Muscle of leg (tissue), 11 donors: ENCODE results near the gene METRNL. TPM values are rescaled to one million over a fixed set of nuclear protein-coding genes. Genes with fewer than 3 reads are reported as not detected.

Source experiments
- DNase-seq: peaks from one replicate; pipeline ENCODE4 v3.0.0; 2013
- H3K27ac ChIP-seq: one replicate; pipeline ENCODE4 v1.5.1; 2013; ENCODE audit warnings: mild to moderate bottlenecking, low read length, control low read depth
- H3K27me3 ChIP-seq: one replicate; pipeline ENCODE4 v1.6.1; 2013; ENCODE audit warnings: low read length; ENCODE audit not compliant: control insufficient read depth, insufficient read depth
- H3K36me3 ChIP-seq: one replicate; pipeline ENCODE4 v1.6.1; 2013; ENCODE audit warnings: low read length; ENCODE audit not compliant: control insufficient read depth, insufficient read depth
- H3K4me1 ChIP-seq: one replicate; pipeline ENCODE4 v1.6.1; 2013; ENCODE audit warnings: low read length; ENCODE audit not compliant: control insufficient read depth, insufficient read depth
- H3K4me3 ChIP-seq: one replicate; pipeline ENCODE4 v1.5.1; 2013; ENCODE audit warnings: low read length, control low read depth
- H3K9me3 ChIP-seq: replicated peaks from 2 replicates; pipeline ENCODE4 v1.6.1; 2013; ENCODE audit warnings: low read depth, low read length; ENCODE audit not compliant: control insufficient read depth
- WGBS: methylation state at CpG from one replicate; pipeline ENCODE4 v1.1.5; 2013; ENCODE audit warnings: missing lambda C conversion rate; ENCODE audit not compliant: insufficient coverage; 5-methylcytosine and 5-hydroxymethylcytosine counted together
- polyA plus RNA-seq, 8 donors: library from polyadenylated mRNA; unstranded; fragments of 120-200 nt; gene quantifications; one replicate each; pipeline versions ENCODE4 v1.2.1 to v1.2.3, GENCODE V29; 2013; ENCODE audit warnings: inconsistent platforms in 1 of 8, low replicate concordance in 1 of 8; ENCODE audit not compliant: insufficient read length in 8 of 8, insufficient read depth in 1 of 8
- total RNA-seq: library from RNA; stranded (reverse); fragments of 120-200 nt; gene quantifications from one replicate; pipeline ENCODE4 v1.2.4, GENCODE V29; 2013

The METRNL gene
- total and polyA plus RNA-seq, 9 donors, result 21.5 to 37.8 (median 30.2) TPM

DNA sequence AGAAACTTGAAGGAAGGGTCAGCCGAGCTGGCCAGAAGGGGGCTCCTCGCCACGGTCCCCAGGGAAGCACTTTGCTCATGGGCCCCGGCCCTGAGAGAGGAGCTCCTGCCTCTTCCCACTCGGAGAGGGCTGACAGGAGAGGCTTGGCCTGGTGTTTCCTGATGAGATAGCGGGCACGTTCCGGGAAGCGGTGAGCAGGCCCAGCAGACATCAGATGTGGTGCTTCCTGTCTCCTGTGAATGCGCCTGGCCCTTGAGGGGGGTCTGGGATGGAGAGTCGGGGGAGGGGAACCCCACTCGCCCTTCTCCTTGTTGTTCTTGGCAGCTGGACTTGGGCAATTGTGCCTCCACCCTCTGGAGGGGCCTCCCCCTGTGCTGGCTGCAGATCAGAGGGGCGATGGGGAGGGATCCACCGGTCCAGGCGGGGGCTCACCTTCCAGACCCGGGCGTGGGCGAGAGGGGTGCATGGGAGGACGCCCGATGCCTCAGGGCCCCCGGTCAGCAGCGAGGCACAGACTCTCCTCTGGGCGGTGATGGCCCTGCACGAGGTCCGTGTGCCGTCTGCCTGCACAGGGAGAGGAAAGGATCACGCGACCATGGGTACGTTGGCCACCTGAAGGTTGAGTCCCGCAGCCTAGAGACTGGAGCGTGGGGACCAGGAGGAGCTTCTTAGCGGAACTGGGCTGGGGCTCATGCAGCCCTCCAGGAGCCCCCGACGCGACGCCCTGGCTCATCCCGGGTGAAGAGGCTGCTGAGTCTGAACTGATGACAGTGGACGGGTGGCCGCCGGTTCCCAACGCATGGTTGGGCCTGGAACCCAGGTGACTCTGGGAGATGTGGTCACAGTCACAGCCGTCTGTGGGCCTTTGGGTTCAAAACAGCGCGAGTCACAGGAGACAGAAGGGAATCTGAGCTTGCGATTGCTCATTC, 25.4 kb downstream of the METRNL start:
- H3K4me1 ChIP-seq, result peaks cover 67% of the 10 kb centered on the region
- H3K36me3 ChIP-seq, result no peaks in the 10 kb centered on the region
- no peak overlapping the region for H3K27ac ChIP-seq
- peaks cover 5% of the 10 kb centered on the region for H3K9me3 ChIP-seq
- WGBS, result 79% methylated on average over 43 of the region's 45 CpGs
- peaks cover 10% of the 10 kb centered on the region for H3K27me3 ChIP-seq
- no peak overlapping the region for H3K4me3 ChIP-seq
- DNase-seq, result no peak

GRCh38 chr17:83105512-83105911, 26.1 kb downstream of the METRNL start:
- H3K27me3 ChIP-seq, result peaks cover 12% of the 10 kb centered on the region
- no peak overlapping the region for H3K4me3 ChIP-seq
- H3K27ac ChIP-seq, result no peak overlapping the region
- H3K4me1 ChIP-seq, result peaks cover 67% of the 10 kb centered on the region
- WGBS, result 54% methylated on average over 5 of the region's 10 CpGs
- H3K9me3 ChIP-seq, result peaks cover 5% of the 10 kb centered on the region
- H3K36me3 ChIP-seq, result no peaks in the 10 kb centered on the region
- DNase-seq, result no peak

- no peak overlapping the region for H3K4me3 ChIP-seq
- H3K4me1 ChIP-seq, result peaks cover 68% of the 10 kb centered on the region
- H3K9me3 ChIP-seq, result peaks cover 5% of the 10 kb centered on the region
- WGBS, result 53% methylated on average over 12 of the region's 22 CpGs
- no peaks in the 10 kb centered on the region for H3K36me3 ChIP-seq
- H3K27me3 ChIP-seq, result peaks cover 10% of the 10 kb centered on the region
- H3K27ac ChIP-seq, result no peak overlapping the region
- no peak for DNase-seq
Measured at GRCh38 chr17:83106056-83106588, 26.7 kb downstream of the METRNL start.

GRCh38 chr17:83106913-83107655, 27.7 kb downstream of the METRNL start:
- Histone ChIP-seq H3K9me3 (peaks cover 5% of the 10 kb centered on the region), H3K4me1 (peaks cover 66% of the 10 kb centered on the region), H3K27ac (no peak overlapping the region), H3K36me3 (no peaks in the 10 kb centered on the region), H3K27me3 (peaks cover 14% of the 10 kb centered on the region), H3K4me3 (no peak overlapping the region)
- WGBS, result 60% methylated on average over 17 of the region's 17 CpGs
- DNase-seq, result no peak

- Histone ChIP-seq H3K36me3 (no peaks in the 10 kb centered on the region), H3K27ac (no peak overlapping the region), H3K27me3 (peaks cover 14% of the 10 kb centered on the region), H3K9me3 (peaks cover 5% of the 10 kb centered on the region), H3K4me1 (peaks cover 64% of the 10 kb centered on the region), H3K4me3 (no peak overlapping the region)
- 39% methylated on average over 11 of the region's 14 CpGs for WGBS
- no peak for DNase-seq
Measured at GRCh38 chr17:83107656-83108048, 28.2 kb downstream of the METRNL start.

- peaks cover 5% of the 10 kb centered on the region for H3K9me3 ChIP-seq
- peaks cover 60% of the 10 kb centered on the region for H3K4me1 ChIP-seq
- no peaks in the 10 kb centered on the region for H3K36me3 ChIP-seq
- 95% methylated on average over 25 of the region's 25 CpGs for WGBS
- no peak overlapping the region for H3K27ac ChIP-seq
- DNase-seq, result no peak
- peaks cover 14% of the 10 kb centered on the region for H3K27me3 ChIP-seq
- no peak overlapping the region for H3K4me3 ChIP-seq
Measured at GRCh38 chr17:83108709-83109108, 29.3 kb downstream of the METRNL start.

GRCh38 chr17:83109386-83109785, 30.0 kb downstream of the METRNL start:
- no peaks in the 10 kb centered on the region for H3K36me3 ChIP-seq
- no peak for DNase-seq
- 69% methylated on average over 11 of the region's 11 CpGs for WGBS
- H3K4me1 ChIP-seq, result peaks cover 54% of the 10 kb centered on the region
- H3K27me3 ChIP-seq, result peaks cover 14% of the 10 kb centered on the region
- H3K9me3 ChIP-seq, result peaks cover 5% of the 10 kb centered on the region
- H3K4me3 ChIP-seq, result no peak overlapping the region
- H3K27ac ChIP-seq, result no peak overlapping the region

DNA sequence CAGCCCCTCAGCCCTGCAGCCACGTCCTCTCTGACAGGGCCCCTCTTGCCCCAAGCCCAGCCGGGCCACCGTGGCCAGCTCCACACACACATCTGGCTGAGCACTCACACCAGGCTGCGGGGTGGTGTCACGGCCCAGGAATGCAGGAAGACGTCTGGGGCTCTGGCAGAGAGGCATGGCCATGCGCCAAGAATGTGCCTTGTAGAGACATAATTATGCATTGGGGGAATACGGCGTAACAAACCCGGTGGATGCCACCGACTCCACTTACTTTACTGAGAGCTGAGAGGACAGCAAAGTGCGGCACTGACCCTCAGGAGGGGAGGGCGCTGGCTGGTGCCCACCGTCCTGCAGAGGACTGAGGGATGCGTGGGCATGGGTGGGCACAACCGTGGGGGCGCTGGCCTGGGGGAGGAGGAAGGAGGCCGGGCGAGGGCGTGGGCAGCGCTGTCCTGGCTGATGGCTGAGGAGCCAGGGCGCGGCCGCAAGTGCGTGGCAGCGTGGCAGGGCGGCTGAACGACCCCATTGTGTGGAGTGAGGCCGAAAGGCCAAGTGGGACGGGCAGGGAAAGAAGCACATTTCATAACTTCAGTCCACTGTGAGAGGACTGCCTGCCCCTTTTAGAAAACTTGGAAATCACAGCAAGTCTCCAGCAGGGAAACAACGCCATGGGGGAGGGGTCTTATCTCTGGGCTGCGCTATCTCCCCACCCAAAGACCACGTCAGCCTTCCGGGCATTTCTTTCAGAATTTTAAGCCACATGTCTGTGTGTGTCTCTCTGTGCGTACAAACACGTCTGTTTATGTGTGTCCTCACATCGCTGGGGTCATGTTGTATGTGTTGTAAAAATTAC, 30.6 kb downstream of the METRNL start:
- Histone ChIP-seq H3K4me1 (peaks cover 47% of the 10 kb centered on the region), H3K36me3 (no peaks in the 10 kb centered on the region), H3K4me3 (peak overlapping the region; percentile 15), H3K9me3 (peaks cover 5% of the 10 kb centered on the region), H3K27me3 (peaks cover 14% of the 10 kb centered on the region), H3K27ac (peak overlapping the region; percentile 67)
- DNase-seq, result peak; percentile 90
- 65% methylated on average over 23 of the region's 37 CpGs for WGBS

DNA sequence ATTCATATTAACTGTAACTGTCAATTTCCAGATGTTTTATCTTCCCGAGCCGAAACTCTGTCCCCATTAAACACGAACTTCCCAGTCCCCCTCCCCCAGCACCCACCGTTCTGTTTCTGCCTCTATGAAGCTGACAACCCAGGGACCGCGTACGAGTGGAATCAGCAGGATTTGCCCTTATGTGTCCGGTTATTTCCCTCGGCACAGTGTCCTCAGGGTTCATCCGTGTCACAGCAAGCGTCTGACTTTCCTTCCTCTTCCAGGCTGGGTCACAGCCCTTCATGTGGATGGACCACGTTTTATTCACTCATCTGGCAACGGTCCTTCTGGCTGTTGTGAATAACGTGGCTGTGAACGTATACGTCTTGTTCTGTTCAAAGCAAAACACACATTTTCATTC, 31.3 kb downstream of the METRNL start:
- Histone ChIP-seq H3K27me3 (peaks cover 14% of the 10 kb centered on the region), H3K4me3 (no peak overlapping the region), H3K4me1 (peaks cover 44% of the 10 kb centered on the region), H3K9me3 (peaks cover 5% of the 10 kb centered on the region), H3K27ac (no peak overlapping the region), H3K36me3 (no peaks in the 10 kb centered on the region)
- WGBS, result 44% methylated on average over 11 of the region's 16 CpGs
- DNase-seq, result peak; percentile 73
